Measurements from ENCODE around the gene DDX41. TPM values are rescaled to one million over a fixed set of nuclear protein-coding genes. Genes with fewer than 3 reads are reported as not detected.

DDX41 gene
- total and polyA plus RNA-seq, 11 donors, result 24.4 to 65.4 (median 37.7) TPM

GRCh38 chr5:177542816-177543465 lies 26.2 kb upstream of the DDX41 start:
- TF ChIP-seq CTCF (IDR thresholded peaks at IDR 0.05), result no peak
- TF ChIP-seq POLR2A (IDR thresholded peaks at IDR 0.05), result no peak
- intact Hi-C loops (cut with DNase I), result loop anchor here in 1 of 10 donors (10.0 kb wide), 1 partner anchor 52 kb away; the partner anchor contains the start of gene TMED9
- H3K4me1 ChIP-seq, result peaks cover 13 to 84% (median 67%) of the 10 kb centered on the region in 12 donors
- no peak overlapping the region for H3K4me3 ChIP-seq
- no peak for ATAC-seq
- no peaks in the 10 kb centered on the region for H3K27me3 ChIP-seq
- no peak for DNase-seq
- 88 to 96% (median 93%) methylated on average over 4 of the region's 4 CpGs for whole genome bisulfite sequencing, 4 donors
- H3K27ac ChIP-seq, result peak overlapping the region in 3 of 12 donors; percentile 7 to 75 (median 18)
- no peaks in the 10 kb centered on the region for H3K9me3 ChIP-seq
- peaks cover 0 to 23% (median 9%) of the 10 kb centered on the region in 9 donors for H3K36me3 ChIP-seq

GRCh38 chr5:177540438-177540837 lies 23.7 kb upstream of the DDX41 start:
- intact Hi-C loops (cut with DNase I), result loop anchor here in 1 of 10 donors (10.0 kb wide), 1 partner anchor 54 kb away; the partner anchor contains the start of gene TMED9
- 81 to 100% (median 90%) methylated on average over 2 to 3 of the region's 3 CpGs for WGBS, 4 donors

GRCh38 chr5:177539411-177539810 lies 22.6 kb upstream of the DDX41 start:
- Histone ChIP-seq H3K9me3 (no peaks in the 10 kb centered on the region), H3K4me1 (peaks cover 12 to 82% (median 54%) of the 10 kb centered on the region in 12 donors), H3K36me3 (peaks cover 0 to 52% (median 34%) of the 10 kb centered on the region in 9 donors), H3K27me3 (no peaks in the 10 kb centered on the region), H3K4me3 (no peak overlapping the region), H3K27ac (peak overlapping the region in 11 of 12 donors; percentile 3 to 77 (median 50))
- WGBS, 4 donors, result 73 to 84% (median 80%) methylated on average over 2 of the region's 2 CpGs
- peak in 3 of 4 donors; percentile 31 to 62 (median 33) for ATAC-seq
- intact Hi-C loops (cut with DNase I), result loop anchor here in 1 of 10 donors (10.0 kb wide), 1 partner anchor 55 kb away; the partner anchor contains the start of gene TMED9
- TF ChIP-seq CTCF (IDR thresholded peaks at IDR 0.05) (no peak), POLR2A (IDR thresholded peaks at IDR 0.05) (no peak)
- DNase-seq, result no peak

More at GRCh38 chr5:177540438-177540837, 23.7 kb upstream of the DDX41 start:
- H3K4me1 ChIP-seq, result peaks cover 12 to 84% (median 62%) of the 10 kb centered on the region in 12 donors
- no peaks in the 10 kb centered on the region for H3K27me3 ChIP-seq
- no peak for TF ChIP-seq CTCF (IDR thresholded peaks at IDR 0.05)
- TF ChIP-seq POLR2A (IDR thresholded peaks at IDR 0.05), result no peak
- H3K9me3 ChIP-seq, result no peaks in the 10 kb centered on the region
- ATAC-seq (no peak), DNase-seq (no peak)
- H3K27ac ChIP-seq, result no peak overlapping the region
- H3K36me3 ChIP-seq, result peaks cover 0 to 48% (median 24%) of the 10 kb centered on the region in 9 donors
- no peak overlapping the region for H3K4me3 ChIP-seq

GRCh38 chr5:177538876-177539275 lies 22.1 kb upstream of the DDX41 start:
- 74 to 78% (median 76%) methylated on average over 10 of the region's 10 CpGs for WGBS, 4 donors
- H3K4me3 ChIP-seq, result no peak overlapping the region

More at GRCh38 chr5:177538876-177539275, 22.1 kb upstream of the DDX41 start:
- intact Hi-C loops (cut with DNase I), result loop anchor here in 1 of 10 donors (10.0 kb wide), 1 partner anchor 56 kb away; the partner anchor contains the start of gene TMED9
- Histone ChIP-seq H3K36me3 (peaks cover 0 to 55% (median 39%) of the 10 kb centered on the region in 9 donors), H3K4me1 (peaks cover 12 to 78% (median 49%) of the 10 kb centered on the region in 12 donors), H3K27me3 (no peaks in the 10 kb centered on the region), H3K9me3 (no peaks in the 10 kb centered on the region), H3K27ac (peak overlapping the region in 11 of 12 donors; percentile 42 to 82 (median 64))
- ATAC-seq (peak; percentile 27 to 68 (median 45)), DNase-seq (no peak)
- no peak for TF ChIP-seq POLR2A (IDR thresholded peaks at IDR 0.05)
- TF ChIP-seq CTCF (IDR thresholded peaks at IDR 0.05), result no peak

Measured in heart left ventricle (tissue), 16 donors.